ENCODE data around the gene GOPC. TPM values are rescaled to one million over a fixed set of nuclear protein-coding genes. Genes with fewer than 3 reads are reported as not detected.

Gene GOPC
- total and polyA plus RNA-seq, 4 donors: 11.4 to 54.5 (median 14.3) TPM

DNA sequence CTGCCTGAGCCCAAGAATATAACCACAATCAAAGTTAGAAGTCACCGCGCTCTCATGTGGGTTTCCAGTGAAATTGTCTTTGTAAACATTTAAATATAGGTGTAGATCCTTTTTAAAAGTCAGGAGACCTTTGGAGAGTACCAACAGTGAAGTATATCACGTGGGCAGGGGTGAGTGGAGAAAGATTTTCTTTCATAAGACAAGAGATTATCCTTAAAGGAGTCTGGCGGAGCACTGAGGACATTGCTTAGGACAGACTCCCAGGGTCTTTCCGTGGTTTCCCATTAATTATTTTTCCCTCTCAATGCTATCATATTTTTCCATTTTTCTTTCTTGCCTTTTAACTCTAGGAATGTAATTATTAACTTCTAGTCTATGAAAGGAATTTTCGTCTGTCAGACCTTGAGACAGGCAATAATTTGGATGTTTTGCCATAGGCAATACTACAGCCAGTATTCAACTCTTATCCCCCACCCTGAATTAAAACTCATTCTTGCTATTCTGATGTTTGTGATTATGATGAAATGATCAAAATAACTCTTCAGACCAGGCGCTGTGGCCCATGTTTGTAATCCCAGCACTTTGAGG lies 88.4 kb downstream of the GOPC start:
- DNase-seq (no peak), ATAC-seq (ENCODE audit: insufficient read depth, low FRiP score) (no peak)
- Histone ChIP-seq H3K27ac (ENCODE audit: low read depth in 1 of 2, low read length in 1 of 2) (no peak overlapping the region), H3K4me3 (no peak overlapping the region), H3K4me1 (ENCODE audit: control insufficient read depth in 5 of 5, insufficient read depth in 5 of 5, low read length in 5 of 5) (peaks cover 0 to 6% (median 2%) of the 10 kb centered on the region in 5 donors), H3K27me3 (ENCODE audit: control insufficient read depth in 3 of 3, insufficient read depth in 3 of 3, low read length in 2 of 3) (no peaks in the 10 kb centered on the region), H3K9ac (ENCODE audit: insufficient read depth in 1 of 2, low read length in 2 of 2) (no peak overlapping the region), H3K36me3 (ENCODE audit: control insufficient read depth in 4 of 4, insufficient read depth in 4 of 4, low read length in 4 of 4) (peaks cover 0 to 5% (median under 1%) of the 10 kb centered on the region in 4 donors), H3K9me3 (ENCODE audit: control insufficient read depth in 4 of 4, insufficient read depth in 3 of 4, low read length in 3 of 4) (no peaks in the 10 kb centered on the region)
- TF ChIP-seq, protein P1, sequence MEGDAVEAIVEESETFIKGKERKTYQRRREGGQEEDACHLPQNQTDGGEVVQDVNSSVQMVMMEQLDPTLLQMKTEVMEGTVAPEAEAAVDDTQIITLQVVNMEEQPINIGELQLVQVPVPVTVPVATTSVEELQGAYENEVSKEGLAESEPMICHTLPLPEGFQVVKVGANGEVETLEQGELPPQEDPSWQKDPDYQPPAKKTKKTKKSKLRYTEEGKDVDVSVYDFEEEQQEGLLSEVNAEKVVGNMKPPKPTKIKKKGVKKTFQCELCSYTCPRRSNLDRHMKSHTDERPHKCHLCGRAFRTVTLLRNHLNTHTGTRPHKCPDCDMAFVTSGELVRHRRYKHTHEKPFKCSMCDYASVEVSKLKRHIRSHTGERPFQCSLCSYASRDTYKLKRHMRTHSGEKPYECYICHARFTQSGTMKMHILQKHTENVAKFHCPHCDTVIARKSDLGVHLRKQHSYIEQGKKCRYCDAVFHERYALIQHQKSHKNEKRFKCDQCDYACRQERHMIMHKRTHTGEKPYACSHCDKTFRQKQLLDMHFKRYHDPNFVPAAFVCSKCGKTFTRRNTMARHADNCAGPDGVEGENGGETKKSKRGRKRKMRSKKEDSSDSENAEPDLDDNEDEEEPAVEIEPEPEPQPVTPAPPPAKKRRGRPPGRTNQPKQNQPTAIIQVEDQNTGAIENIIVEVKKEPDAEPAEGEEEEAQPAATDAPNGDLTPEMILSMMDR (IDR thresholded peaks at IDR 0.05; ENCODE audit: control extremely low read depth, extremely low read depth): no peak
- 77 to 85% methylated on average over 7 of the region's 7 CpGs for WGBS, 2 donors

GRCh38 chr6:117512987-117513573 lies 89.2 kb downstream of the GOPC start:
- Histone ChIP-seq H3K27me3 (ENCODE audit: control insufficient read depth in 3 of 3, insufficient read depth in 3 of 3, low read length in 2 of 3) (no peaks in the 10 kb centered on the region), H3K9me3 (ENCODE audit: control insufficient read depth in 4 of 4, insufficient read depth in 3 of 4, low read length in 3 of 4) (no peaks in the 10 kb centered on the region), H3K27ac (ENCODE audit: low read depth in 1 of 2, low read length in 1 of 2) (no peak overlapping the region), H3K4me3 (no peak overlapping the region), H3K9ac (ENCODE audit: insufficient read depth in 1 of 2, low read length in 2 of 2) (no peak overlapping the region), H3K4me1 (ENCODE audit: control insufficient read depth in 5 of 5, insufficient read depth in 5 of 5, low read length in 5 of 5) (peaks cover 0 to 12% (median 2%) of the 10 kb centered on the region in 5 donors), H3K36me3 (ENCODE audit: control insufficient read depth in 4 of 4, insufficient read depth in 4 of 4, low read length in 4 of 4) (peaks cover 0 to 5% (median 1%) of the 10 kb centered on the region in 4 donors)
- WGBS, 2 donors: 86 to 87% methylated on average over 2 of the region's 2 CpGs
- TF ChIP-seq, protein P1 (IDR thresholded peaks at IDR 0.05; ENCODE audit: control extremely low read depth, extremely low read depth): no peak
- no peak for ATAC-seq (ENCODE audit: insufficient read depth, low FRiP score)
- DNase-seq: no peak

- Histone ChIP-seq H3K4me3 (no peak overlapping the region), H3K36me3 (ENCODE audit: control insufficient read depth in 4 of 4, insufficient read depth in 4 of 4, low read length in 4 of 4) (peaks cover 0 to 5% (median 2%) of the 10 kb centered on the region in 4 donors), H3K9me3 (ENCODE audit: control insufficient read depth in 4 of 4, insufficient read depth in 3 of 4, low read length in 3 of 4) (no peaks in the 10 kb centered on the region), H3K4me1 (ENCODE audit: control insufficient read depth in 5 of 5, insufficient read depth in 5 of 5, low read length in 5 of 5) (peaks cover 0 to 21% (median 1%) of the 10 kb centered on the region in 5 donors), H3K27me3 (ENCODE audit: control insufficient read depth in 3 of 3, insufficient read depth in 3 of 3, low read length in 2 of 3) (no peaks in the 10 kb centered on the region), H3K27ac (ENCODE audit: low read depth in 1 of 2, low read length in 1 of 2) (no peak overlapping the region), H3K9ac (ENCODE audit: insufficient read depth in 1 of 2, low read length in 2 of 2) (no peak overlapping the region)
- ATAC-seq (ENCODE audit: insufficient read depth, low FRiP score) (no peak), DNase-seq (no peak)
- TF ChIP-seq, protein P1 (IDR thresholded peaks at IDR 0.05; ENCODE audit: control extremely low read depth, extremely low read depth): no peak
- WGBS, 2 donors: 87 to 88% methylated on average over 7 of the region's 7 CpGs
Measured at GRCh38 chr6:117512056-117512828, 90.1 kb downstream of the GOPC start.

Other genes starting within 250 kb of the GOPC start
- 100 to 1,000 TPM in 1 of 2 donors, 10 to 100 TPM in 1; 73.7 to 263 TPM for gene ROS1, start 176.6 kb downstream of the GOPC start, total RNA-seq
- 10 to 100 TPM; 15.5 to 45.0 TPM for gene ROS1, start 176.6 kb downstream of the GOPC start, polyA plus RNA-seq
- gene DCBLD1, start 119.8 kb downstream of the GOPC start, total RNA-seq: 10 to 100 TPM; 14.6 to 38.1 TPM
- gene DCBLD1, start 119.8 kb downstream of the GOPC start, polyA plus RNA-seq: 10 to 100 TPM; 10.0 to 11.4 TPM
- gene NUS1, start 73.0 kb upstream of the GOPC start, total RNA-seq: 10 to 100 TPM; 30.3 to 36.5 TPM
- 10 to 100 TPM; 20.3 to 32.7 TPM for gene NUS1, start 73.0 kb upstream of the GOPC start, polyA plus RNA-seq

All from lung (tissue), 12 donors.